Uterus (tissue), 4 donors: ENCODE data around the gene ZNF185. TPM values are rescaled to one million over a fixed set of nuclear protein-coding genes. Genes with fewer than 3 reads are reported as not detected.

Experiments
- DNase-seq, 2 donors: peaks; one replicate each; pipeline ENCODE4 v3.0.0-alpha.2; 2019 to 2020
- H3K27ac ChIP-seq, 2 donors: fragments of 200-600 bp; sonication (generic); 1 replicate in 1 of 2; 2 replicates in 1 of 2; pipeline ENCODE4 v1.5.1; 2016 to 2018
- H3K27me3 ChIP-seq, 2 donors: fragments of 200-600 bp; sonication (generic); one replicate each; pipeline ENCODE4 v1.5.1; 2018 to 2019; ENCODE audit warnings: control low read depth in 1 of 2
- H3K36me3 ChIP-seq, 2 donors: fragments of 200-600 bp; sonication (generic); one replicate each; pipeline ENCODE4 v1.5.1; 2019; ENCODE audit warnings: control low read depth in 1 of 2
- H3K4me1 ChIP-seq, 2 donors: fragments of 200-600 bp; sonication (generic); one replicate each; pipeline ENCODE4 v1.5.1; 2018 to 2019; ENCODE audit warnings: control low read depth in 1 of 2
- H3K4me3 ChIP-seq, 2 donors: fragments of 200-600 bp; sonication (generic); 1 replicate in 1 of 2; 2 replicates in 1 of 2; pipeline ENCODE4 v1.5.1; 2018 to 2019; ENCODE audit warnings: mild to moderate bottlenecking in 1 of 2
- H3K9me3 ChIP-seq, 2 donors: fragments of 200-600 bp; sonication (generic); one replicate each; pipeline ENCODE4 v1.5.1; 2019; ENCODE audit warnings: control low read depth in 1 of 2
- POLR2A ChIP-seq, 2 donors: fragments of 450-650 bp; IDR thresholded peaks; one replicate each; pipeline ENCODE4 v1.6.1; 2016; ENCODE audit warnings: antibody characterized with exemption in 2 of 2, mild to moderate bottlenecking in 1 of 2, moderate library complexity in 1 of 2
- intact Hi-C: fragments of 100-400 bp; cut with DNase I; formaldehyde crosslinking; loops from one replicate; pipeline ENCODE4 v1.15.1; 2023; ENCODE audit warnings: low total_unique reads
- total RNA-seq, 4 donors: library from RNA; depleted of rRNA in 3 of 4; stranded (reverse); fragments of >200 nt in 3 of 4; gene quantifications; one replicate each; pipeline versions ENCODE4 v1.1.0 to v1.2.4, GENCODE V29; 2014 to 2023
- TF ChIP-seq, protein P1 (sequence below), 4 experiments: fragments of 200-600 bp in 2 of 4; fragments of 450-650 bp in 2 of 4; sonication (generic) in 2 of 4; IDR thresholded peaks; one replicate each; pipeline ENCODE4 v1.5.1; 2016 to 2019; ENCODE audit warnings: antibody characterized with exemption in 4 of 4, mild to moderate bottlenecking in 2 of 4, moderate library complexity in 1 of 4
- donor health status: DM: yes; HTN: yes; CAD: no.

Gene ZNF185
- total RNA-seq, 4 donors from 2014 or later = 1.3 to 32.6 (median 12.1) TPM

DNA sequence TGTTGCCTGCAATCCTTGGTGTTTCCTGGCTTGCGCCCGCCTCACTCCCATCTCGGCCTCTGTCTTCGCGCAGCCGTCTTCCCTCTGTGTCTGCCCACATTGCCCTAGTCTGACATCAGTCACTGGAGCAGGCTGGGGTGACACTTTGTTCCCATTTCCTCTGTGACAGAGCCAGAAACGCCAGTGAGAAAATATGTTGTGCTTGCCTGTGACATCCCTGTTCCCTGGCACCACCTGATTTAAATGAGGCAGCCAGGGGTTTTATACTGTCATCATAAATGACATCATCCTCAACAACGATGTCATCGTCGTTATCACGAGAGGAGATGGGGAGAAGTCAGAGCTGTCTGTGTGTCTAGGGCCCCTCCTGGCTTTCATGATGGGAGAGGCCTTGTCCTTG lies 29.1 kb downstream of the ZNF185 start:
- no peaks in the 10 kb centered on the region for H3K36me3 ChIP-seq
- H3K27ac ChIP-seq = no peak overlapping the region
- H3K9me3 ChIP-seq = no peaks in the 10 kb centered on the region
- no peak for TF ChIP-seq POLR2A (IDR thresholded peaks at IDR 0.05)
- TF ChIP-seq, protein P1, sequence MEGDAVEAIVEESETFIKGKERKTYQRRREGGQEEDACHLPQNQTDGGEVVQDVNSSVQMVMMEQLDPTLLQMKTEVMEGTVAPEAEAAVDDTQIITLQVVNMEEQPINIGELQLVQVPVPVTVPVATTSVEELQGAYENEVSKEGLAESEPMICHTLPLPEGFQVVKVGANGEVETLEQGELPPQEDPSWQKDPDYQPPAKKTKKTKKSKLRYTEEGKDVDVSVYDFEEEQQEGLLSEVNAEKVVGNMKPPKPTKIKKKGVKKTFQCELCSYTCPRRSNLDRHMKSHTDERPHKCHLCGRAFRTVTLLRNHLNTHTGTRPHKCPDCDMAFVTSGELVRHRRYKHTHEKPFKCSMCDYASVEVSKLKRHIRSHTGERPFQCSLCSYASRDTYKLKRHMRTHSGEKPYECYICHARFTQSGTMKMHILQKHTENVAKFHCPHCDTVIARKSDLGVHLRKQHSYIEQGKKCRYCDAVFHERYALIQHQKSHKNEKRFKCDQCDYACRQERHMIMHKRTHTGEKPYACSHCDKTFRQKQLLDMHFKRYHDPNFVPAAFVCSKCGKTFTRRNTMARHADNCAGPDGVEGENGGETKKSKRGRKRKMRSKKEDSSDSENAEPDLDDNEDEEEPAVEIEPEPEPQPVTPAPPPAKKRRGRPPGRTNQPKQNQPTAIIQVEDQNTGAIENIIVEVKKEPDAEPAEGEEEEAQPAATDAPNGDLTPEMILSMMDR (IDR thresholded peaks at IDR 0.05) = no peak
- DNase-seq = no peak
- H3K4me3 ChIP-seq = no peak overlapping the region
- no peaks in the 10 kb centered on the region for H3K27me3 ChIP-seq
- intact Hi-C loops = no loop called here
- H3K4me1 ChIP-seq = no peaks in the 10 kb centered on the region

GRCh38 chrX:152927858-152928760 lies 30.2 kb downstream of the ZNF185 start:
- no peaks in the 10 kb centered on the region for H3K36me3 ChIP-seq
- H3K9me3 ChIP-seq = no peaks in the 10 kb centered on the region
- no peak for DNase-seq
- no peak overlapping the region for H3K4me3 ChIP-seq
- H3K27me3 ChIP-seq = no peaks in the 10 kb centered on the region
- no peaks in the 10 kb centered on the region for H3K4me1 ChIP-seq
- no peak overlapping the region for H3K27ac ChIP-seq
- intact Hi-C loops = no loop called here
- TF ChIP-seq POLR2A (IDR thresholded peaks at IDR 0.05) = no peak
- TF ChIP-seq, protein P1 (IDR thresholded peaks at IDR 0.05) = no peak

GRCh38 chrX:152928761-152929400 lies 31.0 kb downstream of the ZNF185 start:
- Histone ChIP-seq H3K9me3 (no peaks in the 10 kb centered on the region), H3K27ac (no peak overlapping the region), H3K4me1 (no peaks in the 10 kb centered on the region), H3K27me3 (no peaks in the 10 kb centered on the region), H3K4me3 (no peak overlapping the region), H3K36me3 (no peaks in the 10 kb centered on the region)
- intact Hi-C loops = no loop called here
- no peak for TF ChIP-seq POLR2A (IDR thresholded peaks at IDR 0.05)
- TF ChIP-seq, protein P1 (IDR thresholded peaks at IDR 0.05) = no peak
- no peak for DNase-seq

- no peaks in the 10 kb centered on the region for H3K9me3 ChIP-seq
- TF ChIP-seq POLR2A (IDR thresholded peaks at IDR 0.05) = no peak
- TF ChIP-seq, protein P1 (IDR thresholded peaks at IDR 0.05) = no peak
- no peaks in the 10 kb centered on the region for H3K4me1 ChIP-seq
- no peaks in the 10 kb centered on the region for H3K36me3 ChIP-seq
- no peak overlapping the region for H3K27ac ChIP-seq
- H3K27me3 ChIP-seq = no peaks in the 10 kb centered on the region
- intact Hi-C loops = no loop called here
- no peak for DNase-seq
- H3K4me3 ChIP-seq = no peak overlapping the region
Observed at GRCh38 chrX:152929898-152930297, 32.0 kb downstream of the ZNF185 start.

DNA sequence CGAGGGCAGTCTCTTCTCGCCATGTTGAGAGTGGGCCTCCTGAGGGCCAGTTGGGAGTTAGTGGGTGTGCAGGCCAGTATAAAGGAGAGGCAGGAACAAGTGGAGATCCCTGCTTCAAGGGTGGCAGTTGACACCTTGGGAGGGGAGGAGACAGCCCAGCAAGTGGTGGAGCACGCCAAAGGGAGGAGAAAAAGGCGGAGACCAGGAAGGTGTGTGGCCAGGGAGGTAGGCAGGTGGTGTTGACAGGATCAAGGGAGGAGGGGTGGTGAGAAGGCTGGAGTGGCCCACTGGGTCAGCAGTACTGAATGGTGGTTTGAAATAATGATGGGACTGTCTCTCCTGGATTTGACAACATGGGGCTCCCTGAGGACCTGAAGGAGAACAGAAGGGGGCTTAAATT lies 32.6 kb downstream of the ZNF185 start:
- Histone ChIP-seq H3K4me3 (no peak overlapping the region), H3K27me3 (no peaks in the 10 kb centered on the region), H3K4me1 (no peaks in the 10 kb centered on the region), H3K36me3 (no peaks in the 10 kb centered on the region), H3K27ac (no peak overlapping the region), H3K9me3 (no peaks in the 10 kb centered on the region)
- intact Hi-C loops = no loop called here
- DNase-seq = no peak
- no peak for TF ChIP-seq POLR2A (IDR thresholded peaks at IDR 0.05)
